Parathyroid adenoma (tissue), 2 donors: ENCODE data around the gene CDX1.

Experiments used
- H2AFZ ChIP-seq: fragments of 300-600 bp; sonication (generic); one replicate; pipeline ENCODE4 v1.7.0; 2017; ENCODE audit warnings: antibody characterized with exemption, mild to moderate bottlenecking
- H3K27ac ChIP-seq: fragments of 300-600 bp; sonication (generic); one replicate; pipeline ENCODE4 v1.7.0; 2017
- H3K27me3 ChIP-seq: fragments of 300-600 bp; sonication (generic); one replicate; pipeline ENCODE4 v1.7.0; 2017; ENCODE audit warnings: low read length; ENCODE audit not compliant: control insufficient read depth, insufficient read depth
- H3K36me3 ChIP-seq: fragments of 300-600 bp; sonication (generic); one replicate; pipeline ENCODE4 v1.7.0; 2017; ENCODE audit warnings: low read length; ENCODE audit not compliant: control insufficient read depth, insufficient read depth
- H3K4me1 ChIP-seq: fragments of 300-600 bp; sonication (generic); one replicate; pipeline ENCODE4 v1.7.0; 2017; ENCODE audit warnings: control low read depth
- H3K4me2 ChIP-seq: fragments of 300-600 bp; sonication (generic); one replicate; pipeline ENCODE4 v1.7.0; 2017; ENCODE audit warnings: low read length
- H3K4me3 ChIP-seq: fragments of 300-600 bp; sonication (generic); one replicate; pipeline ENCODE4 v1.7.0; 2017; ENCODE audit warnings: low read depth, low read length
- H3K79me2 ChIP-seq: fragments of 300-600 bp; sonication (generic); one replicate; pipeline ENCODE4 v1.7.0; 2017; ENCODE audit warnings: control low read depth
- H3K9ac ChIP-seq: fragments of 300-600 bp; sonication (generic); one replicate; pipeline ENCODE4 v1.7.0; 2017; ENCODE audit warnings: mild to moderate bottlenecking
- H3K9me3 ChIP-seq: fragments of 300-600 bp; sonication (generic); one replicate; pipeline ENCODE4 v1.7.0; 2017; ENCODE audit warnings: low read length; ENCODE audit not compliant: control insufficient read depth
- CTCF ChIP-seq: fragments of 300-600 bp; sonication (generic); IDR thresholded peaks from one replicate; pipeline ENCODE4 v1.7.0; 2017; ENCODE audit warnings: antibody characterized with exemption, mild to moderate bottlenecking
- donor health status: primary hyperparathyroidism.

CDX1 gene

DNA sequence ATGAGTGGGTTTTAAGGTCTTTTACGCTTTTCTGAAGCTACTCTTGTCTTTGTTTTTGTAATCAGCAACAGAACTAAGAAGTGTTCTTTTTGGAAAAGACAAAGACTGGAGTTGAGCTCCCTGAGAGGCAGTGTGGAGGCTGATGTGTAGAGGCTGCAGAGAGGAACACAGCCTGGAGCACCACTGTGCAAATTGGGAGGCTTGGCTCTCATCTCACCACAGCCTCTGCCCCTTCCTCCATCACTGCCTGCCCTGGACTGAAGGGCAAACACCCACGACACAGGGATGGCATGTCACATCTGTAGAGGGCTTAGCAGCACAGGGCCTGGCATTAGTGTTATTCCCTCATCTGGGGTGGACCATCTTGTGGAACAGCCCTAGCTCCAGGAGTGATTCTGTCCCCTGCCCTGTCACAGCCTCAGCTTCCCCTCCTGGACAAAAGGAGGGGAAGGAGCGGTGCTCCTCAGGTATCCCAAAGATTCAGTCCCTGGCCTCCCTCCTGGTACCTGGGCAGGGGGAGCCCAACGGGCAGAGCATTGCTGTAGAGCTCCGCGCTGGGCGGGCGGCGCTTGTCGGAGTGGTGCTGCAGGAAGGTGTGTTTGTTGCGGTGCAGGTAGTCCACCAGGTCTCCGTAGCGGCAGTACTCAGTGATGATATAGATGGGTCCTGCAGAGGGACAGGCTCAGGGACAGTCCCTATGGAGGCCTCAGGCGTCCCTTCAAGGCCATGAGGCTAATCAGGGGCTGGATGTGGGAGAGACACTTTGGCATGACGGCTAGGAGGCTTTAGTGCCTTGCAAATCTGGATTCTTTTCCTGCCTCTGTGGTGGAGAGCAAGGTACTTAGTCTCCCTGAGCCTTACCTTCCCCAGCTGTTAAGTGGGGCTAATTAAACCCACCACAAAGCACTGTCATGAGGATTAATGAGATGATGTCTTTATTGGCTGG lies 43.8 kb upstream of the CDX1 start:
- TF ChIP-seq CTCF, result no peak

DNA sequence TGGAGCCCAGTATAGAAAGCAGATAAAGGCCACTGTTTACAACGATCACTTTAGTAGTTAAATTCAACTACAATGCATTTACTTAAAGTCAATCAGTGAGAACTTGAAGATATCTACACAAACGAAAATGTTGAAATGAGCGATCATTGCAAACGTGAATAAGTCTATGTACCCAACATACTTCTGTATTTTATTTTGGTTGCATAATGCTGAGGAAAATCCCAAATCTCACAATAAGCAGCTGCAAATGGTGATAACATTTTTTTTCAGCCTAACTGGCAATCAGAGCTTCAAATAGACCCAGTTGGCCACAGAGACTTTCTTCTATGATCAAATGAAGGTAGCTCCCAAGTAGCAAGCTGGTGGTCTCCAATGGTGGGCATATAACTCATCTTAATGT lies 43.0 kb upstream of the CDX1 start:
- Histone ChIP-seq H3K9ac (no peak overlapping the region), H3K79me2 (no peaks in the 10 kb centered on the region), H3K4me3 (no peak overlapping the region), H2AFZ (no peak overlapping the region), H3K27me3 (no peaks in the 10 kb centered on the region), H3K9me3 (no peaks in the 10 kb centered on the region), H3K27ac (no peak overlapping the region), H3K4me2 (no peak overlapping the region), H3K4me1 (no peaks in the 10 kb centered on the region), H3K36me3 (no peaks in the 10 kb centered on the region)
- TF ChIP-seq CTCF, result no peak

More for the DNA sequence above, 43.8 kb upstream of the CDX1 start:
- Histone ChIP-seq H3K9me3 (no peaks in the 10 kb centered on the region), H3K36me3 (no peaks in the 10 kb centered on the region), H3K4me2 (no peak overlapping the region), H3K27me3 (no peaks in the 10 kb centered on the region), H3K4me1 (no peaks in the 10 kb centered on the region), H2AFZ (no peak overlapping the region), H3K4me3 (no peak overlapping the region), H3K27ac (no peak overlapping the region), H3K79me2 (no peaks in the 10 kb centered on the region), H3K9ac (no peak overlapping the region)

- H3K27me3 ChIP-seq, result no peaks in the 10 kb centered on the region
- no peak overlapping the region for H2AFZ ChIP-seq
- H3K4me3 ChIP-seq, result no peak overlapping the region
- no peaks in the 10 kb centered on the region for H3K79me2 ChIP-seq
- no peaks in the 10 kb centered on the region for H3K4me1 ChIP-seq
- no peak overlapping the region for H3K4me2 ChIP-seq
- no peaks in the 10 kb centered on the region for H3K9me3 ChIP-seq
- no peak for TF ChIP-seq CTCF
- H3K27ac ChIP-seq, result no peak overlapping the region
- no peak overlapping the region for H3K9ac ChIP-seq
- no peaks in the 10 kb centered on the region for H3K36me3 ChIP-seq
These were observed 42.4 kb upstream of the CDX1 start for GRCh38 chr5:150124111-150124557.

DNA sequence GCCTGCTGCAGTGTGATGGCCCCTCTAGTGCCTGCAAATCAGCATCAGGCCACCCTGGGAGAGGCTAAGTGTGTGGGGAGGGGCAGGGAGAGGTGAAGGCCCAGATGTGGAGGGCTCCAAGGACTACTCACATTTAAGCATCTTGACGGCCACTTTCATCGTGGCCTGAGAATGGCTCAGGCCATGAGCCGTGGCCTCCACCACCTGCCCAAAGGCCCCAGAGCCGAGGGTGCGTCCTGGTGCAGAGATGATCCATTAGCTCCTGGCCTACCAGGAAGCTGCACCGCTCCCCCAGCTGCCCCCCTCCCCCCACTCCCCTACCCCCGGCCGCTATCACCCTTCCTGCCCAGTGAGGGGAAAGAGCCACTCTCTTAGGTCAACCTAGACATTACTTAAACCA lies 42.0 kb upstream of the CDX1 start:
- Histone ChIP-seq H3K9ac (no peak overlapping the region), H2AFZ (no peak overlapping the region), H3K4me1 (no peaks in the 10 kb centered on the region), H3K27ac (no peak overlapping the region), H3K9me3 (no peaks in the 10 kb centered on the region), H3K36me3 (no peaks in the 10 kb centered on the region), H3K4me3 (no peak overlapping the region), H3K79me2 (no peaks in the 10 kb centered on the region), H3K27me3 (no peaks in the 10 kb centered on the region), H3K4me2 (no peak overlapping the region)
- no peak for TF ChIP-seq CTCF
